Endothelial cell of umbilical vein (primary cell): ENCODE results near the gene ZDHHC18. TPM values are rescaled to one million over a fixed set of nuclear protein-coding genes. Genes with fewer than 3 reads are reported as not detected.

ENCODE experiments used
- BruUV-seq: library from RNA; stranded (reverse); fragments of 400-500 nt; replicated peaks from 2 replicates; lab custom pipeline; 2021; lab: Mats Ljungman, UMichigan
- CTCF ChIA-PET: fragments of 300-600, 350-600 bp; sonication (Branson Sonifier 250); formaldehyde crosslinking; loops from one replicate; lab custom pipeline; 2021; ENCODE audit warnings: antibody characterized with exemption, inconsistent platforms; lab: Charles Lee
- POLR2A ChIA-PET: fragments of 300-600, 350-600 bp; sonication (Branson Sonifier 250); formaldehyde crosslinking; loops from one replicate; lab custom pipeline; 2021; ENCODE audit warnings: antibody characterized with exemption, inconsistent platforms; lab: Charles Lee
- DNase-seq: peaks from one replicate; pipeline ENCODE4 v3.0.0-alpha.2; 2011; ENCODE audit warnings: low read depth, low spot score
- FAIRE-seq: peaks from 2 replicates; lab custom pipeline; 2011; peaks lifted over from hg19 to GRCh38; lab: Jason Lieb, UNC
- H2AFZ ChIP-seq: 2 replicates; pipeline ENCODE4 v1.6.0; 2012; ENCODE audit warnings: low read depth, low read length, control low read depth, inconsistent platforms
- H3K27ac ChIP-seq: 2 replicates; pipeline ENCODE4 v1.5.1; 2011; ENCODE audit warnings: low read depth, mild to moderate bottlenecking, control low read depth, low read length, moderate library complexity; ENCODE audit not compliant: insufficient read depth
- H3K27me3 ChIP-seq, 2 experiments: 2 replicates each; pipeline versions ENCODE4 v1.6.0 to v1.6.1; 2011; ENCODE audit warnings: low read length in 2 of 2, mixed read lengths in 1 of 2; ENCODE audit not compliant: control insufficient read depth in 2 of 2, insufficient read depth in 2 of 2
- H3K36me3 ChIP-seq, 2 experiments: 2 replicates in 1 of 2; 3 replicates in 1 of 2; pipeline ENCODE4 v1.5.1; 2011; ENCODE audit warnings: low read length in 2 of 2, mild to moderate bottlenecking in 1 of 2, moderate library complexity in 1 of 2; ENCODE audit not compliant: control insufficient read depth in 2 of 2, insufficient read depth in 2 of 2; ENCODE audit errors: extremely low read depth in 1 of 2
- H3K4me1 ChIP-seq: 3 replicates; pipeline ENCODE4 v1.5.1; 2011; ENCODE audit warnings: mild to moderate bottlenecking, low read length; ENCODE audit not compliant: control insufficient read depth, insufficient read depth; ENCODE audit errors: extremely low read depth
- H3K4me2 ChIP-seq: 2 replicates; pipeline ENCODE4 v1.6.1; 2011; ENCODE audit warnings: low read length, control low read depth, mixed read lengths; ENCODE audit not compliant: insufficient read depth
- H3K4me3 ChIP-seq, 3 experiments: fragments of 200-600 bp in 1 of 3; sonication (generic), shearing (Covaris generic) in 1 of 3; replicated peaks in 1 of 3; 2 replicates each; pipeline ENCODE4 v1.5.1; 2011 to 2016; ENCODE audit warnings: control low read depth in 3 of 3, low read length in 3 of 3, mild to moderate bottlenecking in 2 of 3, inconsistent platforms in 1 of 3, low read depth in 1 of 3, moderate library complexity in 1 of 3; ENCODE audit not compliant: insufficient read depth in 1 of 3
- H3K79me2 ChIP-seq: 2 replicates; pipeline ENCODE4 v1.6.0; 2012; ENCODE audit warnings: low read length, inconsistent platforms; ENCODE audit not compliant: control insufficient read depth, insufficient read depth
- H3K9ac ChIP-seq: replicated peaks from 2 replicates; pipeline ENCODE3; 2011; ENCODE audit warnings: low read length, control low read depth; ENCODE audit not compliant: insufficient read depth; ENCODE audit errors: extremely low read depth
- H3K9me1 ChIP-seq: replicated peaks from 3 replicates; pipeline ENCODE4 v1.6.0; 2011; ENCODE audit warnings: mild to moderate bottlenecking, low read length; ENCODE audit not compliant: control insufficient read depth, insufficient read depth; ENCODE audit errors: extremely low read depth
- H3K9me3 ChIP-seq: replicated peaks from 2 replicates; pipeline ENCODE4 v1.5.1; 2012; ENCODE audit warnings: low read length, inconsistent platforms; ENCODE audit not compliant: control insufficient read depth, insufficient read depth
- H4K20me1 ChIP-seq: replicated peaks from 2 replicates; pipeline ENCODE3; 2011; ENCODE audit warnings: mild to moderate bottlenecking, low read length; ENCODE audit not compliant: control insufficient read depth, insufficient read depth; ENCODE audit errors: extremely low read depth
- FOS ChIP-seq: IDR thresholded peaks from 2 replicates; pipeline ENCODE4 v1.6.1; 2011; ENCODE audit warnings: mild to moderate bottlenecking, low read length, moderate library complexity, borderline replicate concordance; ENCODE audit not compliant: insufficient read depth
- GATA2 ChIP-seq: IDR thresholded peaks from 2 replicates; pipeline ENCODE4 v1.7.0; 2011; ENCODE audit warnings: low read depth, mild to moderate bottlenecking, moderate library complexity, mixed read lengths, low read length; ENCODE audit not compliant: insufficient read length, insufficient read depth
- MAX ChIP-seq: IDR thresholded peaks from 2 replicates; pipeline ENCODE4 v1.6.1; 2011; ENCODE audit not compliant: insufficient read depth, insufficient read length
- MYC ChIP-seq: IDR thresholded peaks from one replicate; pipeline ENCODE4 v1.6.1; 2011; ENCODE audit warnings: mild to moderate bottlenecking, low read depth, low read length
- POLR2A ChIP-seq: IDR thresholded peaks from 2 replicates; pipeline ENCODE4 v1.6.1; 2012; ENCODE audit warnings: low read depth, mild to moderate bottlenecking, control low read depth, low read length
- POLR2AphosphoS5 ChIP-seq: IDR thresholded peaks from 2 replicates; pipeline ENCODE4 v1.6.1; 2012; ENCODE audit warnings: low read depth, mild to moderate bottlenecking, control low read depth, low read length, moderate library complexity; ENCODE audit not compliant: insufficient read depth
- dilution Hi-C: fragments of 300-500 bp; cut with MboI; formaldehyde crosslinking; loops from one replicate; pipeline ENCODE4 v1.15.0; 2019; ENCODE audit warnings: low sequenced_read_pairs; ENCODE audit not compliant: extremely low pct_ligation_motif_present
- intact Hi-C: fragments of 100-400 bp; cut with micrococcal nuclease; formaldehyde crosslinking; loops from one replicate; pipeline ENCODE4 v1.10.0; 2022
- polyA plus RNA-seq, 4 experiments: library from polyadenylated mRNA; depleted of rRNA in 3 of 4; stranded (reverse) in 3 of 4; unstranded in 1 of 4; fragments of >200 nt; gene quantifications; 2 replicates each; pipeline versions ENCODE4 v1.2.1 to v1.2.3, GENCODE V29; 2011 to 2012; ENCODE audit warnings: missing spikeins in 1 of 4
- total RNA-seq: library from RNA; stranded (reverse); gene quantifications from 2 replicates; pipeline ENCODE4 v1.2.3, GENCODE V29; 2021

ZDHHC18 gene
- total and polyA plus RNA-seq, 2 donors (not counting 3 experiments of a cell fraction or from before 2014, with no cell fraction given) = 25.2 to 48.2 TPM

GRCh38 chr1:26900001-26900814, 73.7 kb downstream of the ZDHHC18 start, which contains the start of gene GPATCH3:
Gene GPATCH3, minus strand, starts transcription at chr1:26900467. Its CDS starts 25 bp downstream, at chr1:26900442.
- Histone ChIP-seq H3K79me2 (peaks cover 19% of the 10 kb centered on the region), H3K9me1 (no peaks in the 10 kb centered on the region), H3K4me1 (peaks cover 12% of the 10 kb centered on the region), H3K4me3 (peak within 1 kb of the TSS; percentile 54 to 89 (median 71)), H3K27ac (peak within 1 kb of the TSS; percentile 60), H3K9me3 (no peaks in the 10 kb centered on the region), H3K4me2 (peak within 1 kb of the TSS; percentile 93), H3K27me3 (no peaks in the 10 kb centered on the region), H3K36me3 (peaks cover 0 to 6% of the 10 kb centered on the region in 2 experiments), H4K20me1 (no peaks in the 10 kb centered on the region), H2AFZ (peak within 1 kb of the TSS; percentile 65), H3K9ac (peak within 1 kb of the TSS; percentile 99)
- CTCF ChIA-PET = interaction anchor here (1.1 to 1.7 kb wide), 6 partner anchors 10 to 35 kb away, joined by 3 to 9 read pairs (median 4); partner anchors contain the start of genes GPN2 and NUDC
- BruUV-seq = TSS peak; percentile 84
- peak; percentile 100 for FAIRE-seq
- intact Hi-C loops (loop anchor here (1.0 kb wide), 1 partner anchor 21 kb away; the partner anchor contains the start of gene NUDC), dilution Hi-C loops (no loop called here)
- POLR2A ChIA-PET = interaction anchor here (0.6 to 2.9 kb wide), 5 partner anchors 10 to 62 kb away, joined by 3 to 17 read pairs (median 3); partner anchors contain the start of gene GPN2
- TF ChIP-seq GATA2 (no peak), POLR2AphosphoS5 (peak; percentile 94), MYC (peak; percentile 33), FOS (no peak), POLR2A (peak; percentile 95), MAX (peak; percentile 68)
- DNase-seq = peak; percentile 90
